HEK293 (cell line): Measurements from ENCODE around the gene PPAT.

Experiments
- GLIS2 ChIP-seq: fragments of 450-650 bp; formaldehyde crosslinking; IDR thresholded peaks from 2 replicates; pipeline ENCODE4 v1.5.1; 2016; ENCODE audit warnings: missing biosample characterization, missing genetic modification characterization
- TF ChIP-seq, protein P1 (sequence below): fragments of 450-650 bp; formaldehyde crosslinking; IDR thresholded peaks from 2 replicates; pipeline ENCODE4 v1.5.1; 2016; ENCODE audit warnings: missing biosample characterization, missing genetic modification characterization

DNA sequence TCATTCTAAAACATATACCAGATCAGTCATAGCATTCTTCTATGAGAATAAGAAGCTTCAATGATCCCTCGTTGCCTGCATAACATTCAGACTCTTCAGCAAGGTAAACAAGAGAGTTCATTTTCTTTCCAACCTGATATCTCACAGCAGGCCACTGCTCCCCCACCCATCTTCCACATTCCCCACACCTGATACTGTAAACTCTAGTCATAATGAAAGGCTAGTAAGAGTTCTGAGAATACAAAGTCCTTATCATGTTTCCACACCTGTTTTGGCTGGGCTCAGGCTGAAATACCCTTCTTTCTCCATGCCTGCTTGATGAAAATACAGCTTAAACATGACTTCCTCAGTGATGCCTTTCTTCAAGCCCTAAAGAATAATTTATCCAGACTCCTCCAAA lies 45.9 kb downstream of the PPAT start:
- TF ChIP-seq, protein P1, sequence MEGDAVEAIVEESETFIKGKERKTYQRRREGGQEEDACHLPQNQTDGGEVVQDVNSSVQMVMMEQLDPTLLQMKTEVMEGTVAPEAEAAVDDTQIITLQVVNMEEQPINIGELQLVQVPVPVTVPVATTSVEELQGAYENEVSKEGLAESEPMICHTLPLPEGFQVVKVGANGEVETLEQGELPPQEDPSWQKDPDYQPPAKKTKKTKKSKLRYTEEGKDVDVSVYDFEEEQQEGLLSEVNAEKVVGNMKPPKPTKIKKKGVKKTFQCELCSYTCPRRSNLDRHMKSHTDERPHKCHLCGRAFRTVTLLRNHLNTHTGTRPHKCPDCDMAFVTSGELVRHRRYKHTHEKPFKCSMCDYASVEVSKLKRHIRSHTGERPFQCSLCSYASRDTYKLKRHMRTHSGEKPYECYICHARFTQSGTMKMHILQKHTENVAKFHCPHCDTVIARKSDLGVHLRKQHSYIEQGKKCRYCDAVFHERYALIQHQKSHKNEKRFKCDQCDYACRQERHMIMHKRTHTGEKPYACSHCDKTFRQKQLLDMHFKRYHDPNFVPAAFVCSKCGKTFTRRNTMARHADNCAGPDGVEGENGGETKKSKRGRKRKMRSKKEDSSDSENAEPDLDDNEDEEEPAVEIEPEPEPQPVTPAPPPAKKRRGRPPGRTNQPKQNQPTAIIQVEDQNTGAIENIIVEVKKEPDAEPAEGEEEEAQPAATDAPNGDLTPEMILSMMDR (tag by site-specific recombination) = no peak
- TF ChIP-seq GLIS2 (tag by site-specific recombination) = no peak
